CD4-positive, alpha-beta T cell (primary cell): ENCODE data around the gene HOXC11. TPM values are rescaled to one million over a fixed set of nuclear protein-coding genes. Genes with fewer than 3 reads are reported as not detected.
A peak's percentile ranks its signal among the peaks of the same experiment; 100 is the strongest.

ENCODE experiments used
- ATAC-seq: fragments of 200-7000 bp; cut with Tn5 transposase; one replicate; pipeline ENCODE4 v1.10.0; 2022; ENCODE audit warnings: mild to moderate bottlenecking; ENCODE audit not compliant: poor library complexity
- CTCF ChIA-PET: fragments of 350-600 bp; sonication (Branson Sonifier 250); formaldehyde crosslinking; loops from one replicate; lab custom pipeline; 2021; ENCODE audit warnings: antibody characterized with exemption, inconsistent platforms; lab: Charles Lee
- POLR2A ChIA-PET: fragments of 350-600 bp; sonication (Branson Sonifier 250); formaldehyde crosslinking; loops from one replicate; lab custom pipeline; 2021; ENCODE audit warnings: antibody characterized with exemption, inconsistent platforms; lab: Charles Lee
- DNase-seq, 14 experiments: peaks; one replicate each; pipeline ENCODE4 v3.0.0-alpha.2; 2013 to 2020; ENCODE audit warnings: mixed read lengths in 2 of 14
- H3K27ac ChIP-seq, 2 donors: one replicate each; pipeline versions ENCODE4 v1.5.1 to v1.7.0; 2013; ENCODE audit warnings: low read length in 2 of 2, low read depth in 1 of 2, mild to moderate bottlenecking in 1 of 2
- H3K27me3 ChIP-seq, 2 experiments: 1 replicate in 1 of 2; 2 replicates in 1 of 2; pipeline versions ENCODE4 v1.6.1 to v1.7.0; 2013; ENCODE audit warnings: low read length in 2 of 2, control low read depth in 1 of 2, mild to moderate bottlenecking in 1 of 2, moderate library complexity in 1 of 2; ENCODE audit not compliant: insufficient read depth in 2 of 2, control insufficient read depth in 1 of 2
- H3K36me3 ChIP-seq: one replicate; pipeline ENCODE4 v1.6.1; 2013; ENCODE audit warnings: low read length, control low read depth; ENCODE audit not compliant: insufficient read depth
- H3K4me1 ChIP-seq: one replicate; pipeline ENCODE4 v1.6.1; 2013; ENCODE audit warnings: low read length, control low read depth; ENCODE audit not compliant: insufficient read depth
- H3K4me3 ChIP-seq: one replicate; pipeline ENCODE4 v1.5.1; 2013; ENCODE audit warnings: mild to moderate bottlenecking, low read length, moderate library complexity
- H3K9me3 ChIP-seq, 2 experiments: 1 replicate in 1 of 2; 2 replicates in 1 of 2; pipeline versions ENCODE4 v1.6.1 to v1.7.0; 2013; ENCODE audit warnings: low read length in 2 of 2, mild to moderate bottlenecking in 2 of 2, control low read depth in 1 of 2, moderate library complexity in 1 of 2; ENCODE audit not compliant: control insufficient read depth in 1 of 2, insufficient read depth in 1 of 2
- H3K27ac Mint-ChIP-seq: one replicate; pipeline ENCODE4 v1.8.0; 2020; ENCODE audit warnings: mixed read lengths
- H3K27me3 Mint-ChIP-seq: one replicate; pipeline ENCODE4 v1.8.0; 2021; ENCODE audit warnings: mixed read lengths
- H3K36me3 Mint-ChIP-seq: one replicate; pipeline ENCODE4 v1.8.0; 2021; ENCODE audit warnings: low read depth, mixed read lengths
- H3K4me1 Mint-ChIP-seq: one replicate; pipeline ENCODE4 v1.8.0; 2021; ENCODE audit warnings: low read depth, mixed read lengths
- H3K4me3 Mint-ChIP-seq: one replicate; pipeline ENCODE4 v1.8.0; 2020; ENCODE audit warnings: mild to moderate bottlenecking, mixed read lengths
- H3K9me3 Mint-ChIP-seq: one replicate; pipeline ENCODE4 v1.8.0; 2020; ENCODE audit warnings: mixed read lengths
- CTCF ChIP-seq: fragments of 200-600 bp; IDR thresholded peaks from one replicate; pipeline ENCODE4 v1.8.0; 2022; ENCODE audit warnings: antibody characterized with exemption, mild to moderate bottlenecking
- intact Hi-C, 2 experiments: fragments of 100-400 bp; cut with DNase I in 1 of 2; cut with micrococcal nuclease in 1 of 2; formaldehyde crosslinking; loops; one replicate each; pipeline versions ENCODE4 v1.15.1 to v1.9.0; 2023 to 2025; cut with DNase I, micrococcal nuclease
- total RNA-seq, 174 experiments: library from RNA in 2 of 174; stranded (reverse) in 2 of 174; gene quantifications; one replicate each; pipeline ENCODE4 v1.2.3 and lab custom pipeline; 2021 to 2026

The HOXC11 gene
- total RNA-seq, 2 experiments from 2014 or later, result not detected

- Mint-ChIP-seq H3K27me3 (peaks cover 95% of the 10 kb centered on the region), H3K36me3 (no peaks in the 10 kb centered on the region), H3K4me3 (no peak overlapping the region), H3K27ac (peak overlapping the region; percentile 51), H3K9me3 (no peaks in the 10 kb centered on the region), H3K4me1 (peaks cover 33% of the 10 kb centered on the region)
- H3K4me3 ChIP-seq, result no peak overlapping the region
- no peak for DNase-seq
- no peak overlapping the region for H3K27ac ChIP-seq
- POLR2A ChIA-PET, result interaction anchor here (1.4 kb wide), 1 partner anchor 18 kb away, joined by 3 read pairs; the partner anchor contains the start of gene HOXC11
- intact Hi-C loops, result loop anchor here in 1 of 2 experiments (5.0 kb wide), 1 partner anchor 33 kb away; the partner anchor contains the start of gene HOXC10
- peaks cover 97 to 99% of the 10 kb centered on the region in 2 experiments for H3K27me3 ChIP-seq
- no peak for ATAC-seq
- H3K4me1 ChIP-seq, result peaks cover 49% of the 10 kb centered on the region
- TF ChIP-seq CTCF, result no peak
- no peaks in the 10 kb centered on the region for H3K36me3 ChIP-seq
- CTCF ChIA-PET, result no interaction called here
- H3K9me3 ChIP-seq, result peaks cover 4 to 85% of the 10 kb centered on the region in 2 experiments
Measured at GRCh38 chr12:53953831-53954693, 18.9 kb upstream of the HOXC11 start.

GRCh38 chr12:53954694-53955035 is 18.3 kb upstream of the HOXC11 start, which contains the start of gene HOXC12:
HOXC12 (plus strand) TSS chr12:53954903; CDS start chr12:53954930, 27 bp downstream.
- TF ChIP-seq CTCF, result no peak
- peaks cover 49% of the 10 kb centered on the region for H3K4me1 ChIP-seq
- no peak within 1 kb of the TSS for H3K4me3 Mint-ChIP-seq
- CTCF ChIA-PET, result no interaction called here
- H3K27me3 ChIP-seq, result peaks cover 97 to 99% of the 10 kb centered on the region in 2 experiments
- peaks cover 4 to 79% of the 10 kb centered on the region in 2 experiments for H3K9me3 ChIP-seq
- H3K27ac Mint-ChIP-seq, result peak within 1 kb of the TSS; percentile 51
- peaks cover 95% of the 10 kb centered on the region for H3K27me3 Mint-ChIP-seq
- POLR2A ChIA-PET, result interaction anchor here (1.4 kb wide), 1 partner anchor 18 kb away, joined by 3 read pairs; the partner anchor contains the start of gene HOXC11
- H3K36me3 Mint-ChIP-seq, result no peaks in the 10 kb centered on the region
- intact Hi-C loops, result loop anchor here in 1 of 2 experiments (5.0 kb wide), 1 partner anchor 33 kb away; the partner anchor contains the start of gene HOXC10
- ATAC-seq, result no peak
- peaks cover 33% of the 10 kb centered on the region for H3K4me1 Mint-ChIP-seq
- H3K36me3 ChIP-seq, result no peaks in the 10 kb centered on the region
- no peak within 1 kb of the TSS for H3K27ac ChIP-seq
- no peaks in the 10 kb centered on the region for H3K9me3 Mint-ChIP-seq
- H3K4me3 ChIP-seq, result no peak within 1 kb of the TSS
- DNase-seq, result no peak

- H3K36me3 ChIP-seq, result no peaks in the 10 kb centered on the region
- H3K27ac ChIP-seq, result no peak overlapping the region
- Mint-ChIP-seq H3K27ac (no peak overlapping the region), H3K27me3 (peaks cover 95% of the 10 kb centered on the region), H3K36me3 (no peaks in the 10 kb centered on the region), H3K9me3 (no peaks in the 10 kb centered on the region), H3K4me3 (no peak overlapping the region), H3K4me1 (peaks cover 34% of the 10 kb centered on the region)
- peaks cover 4 to 78% of the 10 kb centered on the region in 2 experiments for H3K9me3 ChIP-seq
- peak; percentile 12 for ATAC-seq
- peaks cover 49% of the 10 kb centered on the region for H3K4me1 ChIP-seq
- no peak for DNase-seq
- TF ChIP-seq CTCF, result no peak
- POLR2A ChIA-PET, result interaction anchor here (1.4 kb wide), 1 partner anchor 17 kb away, joined by 3 read pairs; the partner anchor contains the start of gene HOXC11
- intact Hi-C loops, result no loop called here
- CTCF ChIA-PET, result no interaction called here
- no peak overlapping the region for H3K4me3 ChIP-seq
- H3K27me3 ChIP-seq, result peaks cover 97 to 99% of the 10 kb centered on the region in 2 experiments
Measured at GRCh38 chr12:53955036-53955775, 17.7 kb upstream of the HOXC11 start.
